GM20000 (cell line): ENCODE results near the gene CPT1B.
A peak's percentile ranks its signal among the peaks of the same experiment; 100 is the strongest.
"Not testable (repeated sequence)": the region's sequence is repeated elsewhere in the genome, so short reads cannot be mapped to it uniquely, and the experiment has no call there.

Experiments
- DNase-seq: peaks from one replicate; pipeline ENCODE4 v3.0.0; 2012; ENCODE audit warnings: low spot score
- TF ChIP-seq, protein P1 (sequence below): IDR thresholded peaks from 2 replicates; pipeline ENCODE4 v1.5.1; 2012; ENCODE audit warnings: mild to moderate bottlenecking, control low read depth; ENCODE audit errors: extremely low read depth, missing control alignments

CPT1B gene

GRCh38 chr22:50545522-50546325, 32.5 kb downstream of the CPT1B start, which contains the start of gene KLHDC7B:
Gene KLHDC7B, plus strand, starts transcription at chr22:50545899. Its CDS starts 345 bp downstream, at chr22:50546244.
- DNase-seq, result peak; percentile 51
- TF ChIP-seq, protein P1, sequence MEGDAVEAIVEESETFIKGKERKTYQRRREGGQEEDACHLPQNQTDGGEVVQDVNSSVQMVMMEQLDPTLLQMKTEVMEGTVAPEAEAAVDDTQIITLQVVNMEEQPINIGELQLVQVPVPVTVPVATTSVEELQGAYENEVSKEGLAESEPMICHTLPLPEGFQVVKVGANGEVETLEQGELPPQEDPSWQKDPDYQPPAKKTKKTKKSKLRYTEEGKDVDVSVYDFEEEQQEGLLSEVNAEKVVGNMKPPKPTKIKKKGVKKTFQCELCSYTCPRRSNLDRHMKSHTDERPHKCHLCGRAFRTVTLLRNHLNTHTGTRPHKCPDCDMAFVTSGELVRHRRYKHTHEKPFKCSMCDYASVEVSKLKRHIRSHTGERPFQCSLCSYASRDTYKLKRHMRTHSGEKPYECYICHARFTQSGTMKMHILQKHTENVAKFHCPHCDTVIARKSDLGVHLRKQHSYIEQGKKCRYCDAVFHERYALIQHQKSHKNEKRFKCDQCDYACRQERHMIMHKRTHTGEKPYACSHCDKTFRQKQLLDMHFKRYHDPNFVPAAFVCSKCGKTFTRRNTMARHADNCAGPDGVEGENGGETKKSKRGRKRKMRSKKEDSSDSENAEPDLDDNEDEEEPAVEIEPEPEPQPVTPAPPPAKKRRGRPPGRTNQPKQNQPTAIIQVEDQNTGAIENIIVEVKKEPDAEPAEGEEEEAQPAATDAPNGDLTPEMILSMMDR, result no peak

DNA sequence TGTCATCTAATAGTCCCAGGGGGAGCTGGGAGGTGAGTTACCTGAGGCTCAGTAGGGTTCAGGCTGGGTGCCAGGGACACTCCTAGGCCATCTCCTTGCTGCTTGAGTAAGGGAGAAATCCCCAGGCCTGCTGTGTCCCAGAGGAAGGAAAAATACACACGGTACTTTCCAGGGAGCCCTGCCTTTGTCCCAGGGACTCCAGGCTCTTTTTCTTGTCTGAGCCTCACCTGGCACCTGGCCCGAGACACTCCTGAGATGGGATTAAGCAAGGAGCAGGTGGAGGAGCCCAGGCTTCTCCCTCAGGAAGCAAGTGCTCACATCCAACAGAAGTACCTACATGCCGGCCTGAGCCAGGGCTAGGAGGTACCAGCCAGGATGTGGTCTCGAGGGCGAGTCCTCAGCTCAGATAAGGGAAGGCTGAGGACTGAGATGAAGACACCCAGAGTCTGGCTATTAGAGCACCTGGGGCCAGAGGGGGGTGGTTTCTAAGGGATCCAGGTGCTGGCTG, 33.4 kb downstream of the CPT1B start:
- peak; percentile 54 for DNase-seq
- TF ChIP-seq, protein P1, result no peak

- TF ChIP-seq, protein P1, result peak; percentile 74
- DNase-seq, result peak; percentile 88
Measured at GRCh38 chr22:50544078-50544745, 34.0 kb downstream of the CPT1B start.

- DNase-seq, result peak; percentile 80
- TF ChIP-seq, protein P1, result no peak
Measured at GRCh38 chr22:50542416-50542927, 35.8 kb downstream of the CPT1B start.

DNA sequence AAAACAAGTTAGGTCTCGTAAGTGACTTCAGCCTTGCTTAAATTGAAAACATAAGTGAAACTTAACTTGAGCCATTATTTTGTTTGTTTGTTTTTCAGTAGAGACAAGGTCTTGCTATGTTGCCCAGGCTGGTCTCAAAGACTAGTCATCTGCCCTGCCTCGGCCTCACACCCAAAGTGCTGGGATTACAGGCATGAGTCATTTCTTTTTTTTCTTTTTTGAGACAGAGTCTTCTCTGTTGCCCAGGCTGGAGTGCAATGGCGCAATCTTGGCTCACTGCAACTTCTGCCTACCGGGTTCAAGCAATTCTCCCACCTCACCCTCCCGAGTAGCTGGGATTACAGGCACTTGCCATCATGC, 36.6 kb downstream of the CPT1B start:
- DNase-seq, result not testable (repeated sequence)

DNA sequence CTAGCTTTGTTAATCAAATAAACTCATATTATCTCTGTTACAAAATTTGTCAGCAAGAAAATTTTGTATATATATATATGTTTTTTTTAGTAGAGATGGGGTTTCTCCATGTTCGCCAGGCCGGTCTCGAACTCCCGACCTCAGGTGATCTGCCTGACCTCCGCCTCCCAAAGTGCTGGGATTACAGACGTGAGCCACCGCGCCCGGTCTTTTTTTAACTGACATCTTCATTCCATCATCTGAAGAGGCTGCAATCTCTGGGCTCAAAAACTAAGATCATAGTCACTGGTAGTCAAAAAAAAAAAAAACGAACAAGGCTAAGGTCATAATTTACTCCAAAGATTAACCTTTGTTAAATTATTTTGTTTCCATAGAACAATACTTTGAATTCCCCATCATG, 37.8 kb downstream of the CPT1B start:
- TF ChIP-seq, protein P1, result no peak
- DNase-seq, result no peak

- DNase-seq, result no peak
- TF ChIP-seq, protein P1, result no peak
Measured at GRCh38 chr22:50537765-50538164, 40.5 kb downstream of the CPT1B start.
